Panc1 (cell line): Measurements from ENCODE around the gene CCDC40. TPM values are rescaled to one million over a fixed set of nuclear protein-coding genes. Genes with fewer than 3 reads are reported as not detected.

ENCODE experiments used
- ATAC-seq: fragments of 200-7000 bp; cut with Tn5 transposase; 2 replicates; pipeline ENCODE4 v1.9.1; 2020; ENCODE audit warnings: mild to moderate bottlenecking, moderate library complexity
- BruUV-seq: library from RNA; stranded (reverse); fragments of 400-500 nt; replicated peaks from 2 replicates; lab custom pipeline; 2021; lab: Mats Ljungman, UMichigan
- CTCF ChIA-PET: fragments of 300-600 bp; sonication (Branson Sonifier 250); formaldehyde crosslinking; loops from one replicate; lab custom pipeline; 2022; ENCODE audit warnings: antibody characterized with exemption; lab: Charles Lee
- POLR2A ChIA-PET: fragments of 300-600 bp; sonication (Branson Sonifier 250); formaldehyde crosslinking; loops from one replicate; lab custom pipeline; 2022; ENCODE audit warnings: antibody characterized with exemption; lab: Charles Lee
- DNase-seq: peaks from one replicate; pipeline ENCODE4 v3.0.0-alpha.2; 2010; ENCODE audit warnings: low read depth, low spot score
- H3K27ac ChIP-seq: 2 replicates; pipeline ENCODE4 v1.5.1; 2011; ENCODE audit warnings: mild to moderate bottlenecking, low read length, inconsistent platforms
- H3K27me3 ChIP-seq: fragments of 200-500 bp; sonication (Bioruptor generic); 2 replicates; pipeline ENCODE4 v1.6.0; 2014; ENCODE audit warnings: low read length, inconsistent platforms; ENCODE audit not compliant: control insufficient read depth, insufficient read depth
- H3K36me3 ChIP-seq: fragments of 200-500 bp; sonication (Bioruptor generic); 2 replicates; pipeline ENCODE4 v1.5.1; 2014; ENCODE audit warnings: inconsistent platforms, mild to moderate bottlenecking, low read length, moderate library complexity; ENCODE audit not compliant: control insufficient read depth, insufficient read depth
- H3K4me1 ChIP-seq: 2 replicates; pipeline ENCODE4 v1.5.1; 2011; ENCODE audit warnings: inconsistent platforms, mild to moderate bottlenecking, low read length, moderate library complexity; ENCODE audit not compliant: control insufficient read depth, insufficient read depth
- H3K4me3 ChIP-seq, 2 experiments: 2 replicates each; pipeline ENCODE4 v1.5.1; 2011 to 2012; ENCODE audit warnings: low read depth in 2 of 2, low read length in 2 of 2, mild to moderate bottlenecking in 2 of 2, inconsistent platforms in 1 of 2, moderate library complexity in 1 of 2
- H3K9me3 ChIP-seq: fragments of 200-500 bp; sonication (Bioruptor generic); 2 replicates; pipeline ENCODE4 v1.5.1; 2014; ENCODE audit warnings: low read depth, mild to moderate bottlenecking, inconsistent platforms, low read length, moderate library complexity; ENCODE audit not compliant: control insufficient read depth, insufficient read depth
- CTCF ChIP-seq: fragments of 450-650 bp; IDR thresholded peaks from 2 replicates; pipeline ENCODE4 v1.5.1; 2017; ENCODE audit warnings: mild to moderate bottlenecking
- POLR2AphosphoS5 ChIP-seq: IDR thresholded peaks from 2 replicates; pipeline ENCODE4 v1.6.1; 2012; ENCODE audit warnings: mild to moderate bottlenecking, low read depth, low read length, moderate library complexity
- REST ChIP-seq, 2 experiments: IDR thresholded peaks; 2 replicates each; pipeline ENCODE4 v1.6.1; 2011 to 2012; ENCODE audit warnings: low read depth in 2 of 2, control low read depth in 1 of 2, low read length in 1 of 2, mild to moderate bottlenecking in 1 of 2, moderate library complexity in 1 of 2; ENCODE audit not compliant: insufficient read depth in 1 of 2
- SIN3A ChIP-seq: IDR thresholded peaks from 2 replicates; pipeline ENCODE4 v1.6.1; 2012; ENCODE audit warnings: low read depth, mild to moderate bottlenecking, low read length, moderate library complexity, borderline replicate concordance; ENCODE audit not compliant: insufficient read depth
- TCF7L2 ChIP-seq: IDR thresholded peaks from 2 replicates; pipeline ENCODE4 v1.6.1; 2011; ENCODE audit warnings: mild to moderate bottlenecking, low read depth, low read length, inconsistent platforms
- in situ Hi-C: cut with HindIII; loops from 2 replicates; pipeline ENCODE4 v1.10.0; 2016; ENCODE audit warnings: low sequenced_read_pairs, low pct_unique_long_range_greater_than_20kb
- intact Hi-C: fragments of 100-400 bp; cut with micrococcal nuclease; formaldehyde crosslinking; loops from one replicate; pipeline ENCODE4 v1.10.0; 2022; ENCODE audit not compliant: unreplicated experiment
- total RNA-seq: library from RNA; stranded (reverse); gene quantifications from one replicate; pipeline ENCODE4 v1.2.1, GENCODE V29; 2021; ENCODE audit not compliant: unreplicated experiment

Gene CCDC40
- total RNA-seq, 1 experiment from 2014 or later: 18.0 TPM

- no peaks in the 10 kb centered on the region for H3K9me3 ChIP-seq
- H3K27me3 ChIP-seq: no peaks in the 10 kb centered on the region
- in situ Hi-C loops: no loop called here
- no peaks in the 10 kb centered on the region; the same call in 1 of the 2 replicates for H3K36me3 ChIP-seq
- POLR2A ChIA-PET: no interaction called here
- BruUV-seq: no TSS peak
- no peak overlapping the region for H3K27ac ChIP-seq
- intact Hi-C loops: no loop called here
- no peak overlapping the region for H3K4me3 ChIP-seq
- CTCF ChIA-PET: no interaction called here
- H3K4me1 ChIP-seq: peaks cover 11% of the 10 kb centered on the region
- ATAC-seq (no peak), DNase-seq (no peak)
- TF ChIP-seq TCF7L2: no peak
- no peak for TF ChIP-seq CTCF
- TF ChIP-seq POLR2AphosphoS5: no peak
- no peak for TF ChIP-seq REST (IDR thresholded peaks at IDR 0.05; ENCODE audit: insufficient read depth in 1 of 2, low read depth in 2 of 2, low read length in 1 of 2)
- no peak for TF ChIP-seq SIN3A
These were observed 63.0 kb downstream of the CCDC40 start for GRCh38 chr17:80099291-80100034.

GRCh38 chr17:80100035-80100323 is 63.5 kb downstream of the CCDC40 start:
- Histone ChIP-seq H3K36me3 (no peaks in the 10 kb centered on the region; the same call in 1 of the 2 replicates), H3K4me1 (peaks cover 11% of the 10 kb centered on the region), H3K27ac (no peak overlapping the region), H3K4me3 (no peak overlapping the region), H3K9me3 (no peaks in the 10 kb centered on the region), H3K27me3 (no peaks in the 10 kb centered on the region)
- TF ChIP-seq POLR2AphosphoS5 (no peak), TCF7L2 (no peak), REST (IDR thresholded peaks at IDR 0.05; ENCODE audit: insufficient read depth in 1 of 2, low read depth in 2 of 2, low read length in 1 of 2) (no peak), CTCF (no peak), SIN3A (no peak)
- no TSS peak for BruUV-seq
- in situ Hi-C loops: no loop called here
- ChIA-PET CTCF (no interaction called here), POLR2A (no interaction called here)
- ATAC-seq: no peak
- no peak for DNase-seq
- intact Hi-C loops: no loop called here
